RWPE2 (cell line): ENCODE measurements around the gene RPP14.

Experiments used
- ATAC-seq: fragments of 200-7000 bp; cut with Tn5 transposase; 3 replicates; pipeline ENCODE4 v1.9.1; 2021; ENCODE audit warnings: low read depth
- DNase-seq: peaks from one replicate; pipeline ENCODE4 v3.0.0-alpha.2; 2020; ENCODE audit warnings: low spot score
- H3K27ac ChIP-seq: fragments of 450-650 bp; 2 replicates; pipeline ENCODE4 v1.5.1; 2017; ENCODE audit warnings: mild to moderate bottlenecking; ENCODE audit not compliant: poor library complexity, severe bottlenecking
- H3K27me3 ChIP-seq: fragments of 250-450 bp; sonication (Bioruptor Pico); 2 replicates; pipeline ENCODE4 v1.5.1; 2021; ENCODE audit warnings: mild to moderate bottlenecking, moderate library complexity; ENCODE audit not compliant: insufficient read depth, poor library complexity, severe bottlenecking
- H3K36me3 ChIP-seq: fragments of 250-450 bp; sonication (Bioruptor Pico); 2 replicates; pipeline ENCODE4 v1.5.1; 2020; ENCODE audit warnings: low read depth, mild to moderate bottlenecking, moderate library complexity
- H3K4me1 ChIP-seq: fragments of 250-450 bp; sonication (Bioruptor Pico); 2 replicates; pipeline ENCODE4 v1.5.1; 2021; ENCODE audit warnings: mild to moderate bottlenecking, moderate library complexity; ENCODE audit not compliant: insufficient read depth, poor library complexity, severe bottlenecking
- H3K4me3 ChIP-seq: fragments of 250-450 bp; sonication (Bioruptor Pico); 2 replicates; pipeline ENCODE4 v1.5.1; 2021; ENCODE audit warnings: mild to moderate bottlenecking, moderate library complexity; ENCODE audit not compliant: severe bottlenecking
- H3K9me3 ChIP-seq: fragments of 250-450 bp; sonication (Bioruptor Pico); 2 replicates; pipeline ENCODE4 v1.5.1; 2021; ENCODE audit warnings: mild to moderate bottlenecking, moderate library complexity; ENCODE audit not compliant: severe bottlenecking
- CTCF ChIP-seq: fragments of 450-650 bp; IDR thresholded peaks from one replicate; pipeline ENCODE4 v1.5.1; 2017; ENCODE audit warnings: mild to moderate bottlenecking, moderate library complexity; ENCODE audit not compliant: poor library complexity, severe bottlenecking

RPP14 gene

GRCh38 chr3:58347984-58348383, 41.9 kb downstream of the RPP14 start:
- DNase-seq, result no peak
- no peak for ATAC-seq
- H3K9me3 ChIP-seq, result no peaks in the 10 kb centered on the region
- H3K27me3 ChIP-seq, result no peaks in the 10 kb centered on the region
- no peaks in the 10 kb centered on the region for H3K36me3 ChIP-seq
- H3K4me3 ChIP-seq, result no peak overlapping the region
- no peak for TF ChIP-seq CTCF
- H3K27ac ChIP-seq, result no peak overlapping the region
- H3K4me1 ChIP-seq, result no peaks in the 10 kb centered on the region

- no peak for ATAC-seq
- no peaks in the 10 kb centered on the region for H3K9me3 ChIP-seq
- H3K4me3 ChIP-seq, result no peak overlapping the region
Measured at GRCh38 chr3:58349792-58350626, 44.0 kb downstream of the RPP14 start.

GRCh38 chr3:58350627-58351013, 44.6 kb downstream of the RPP14 start:
- no peaks in the 10 kb centered on the region for H3K9me3 ChIP-seq
- H3K27me3 ChIP-seq, result no peaks in the 10 kb centered on the region
- TF ChIP-seq CTCF, result no peak
- no peaks in the 10 kb centered on the region for H3K36me3 ChIP-seq
- no peak overlapping the region for H3K27ac ChIP-seq
- ATAC-seq (no peak), DNase-seq (no peak)
- no peak overlapping the region for H3K4me3 ChIP-seq
- H3K4me1 ChIP-seq, result no peaks in the 10 kb centered on the region

More at GRCh38 chr3:58349792-58350626, 44.0 kb downstream of the RPP14 start:
- Histone ChIP-seq H3K27me3 (no peaks in the 10 kb centered on the region), H3K36me3 (no peaks in the 10 kb centered on the region), H3K27ac (no peak overlapping the region), H3K4me1 (no peaks in the 10 kb centered on the region)
- no peak for DNase-seq
- no peak for TF ChIP-seq CTCF

- H3K36me3 ChIP-seq, result no peaks in the 10 kb centered on the region
- H3K27ac ChIP-seq, result no peak overlapping the region
- ATAC-seq, result no peak
- DNase-seq, result no peak
- no peaks in the 10 kb centered on the region for H3K9me3 ChIP-seq
- no peaks in the 10 kb centered on the region for H3K4me1 ChIP-seq
- no peak overlapping the region for H3K4me3 ChIP-seq
- TF ChIP-seq CTCF, result no peak
- no peaks in the 10 kb centered on the region for H3K27me3 ChIP-seq
Measured at GRCh38 chr3:58351920-58352319, 45.9 kb downstream of the RPP14 start.

GRCh38 chr3:58352626-58353025, 46.6 kb downstream of the RPP14 start:
- Histone ChIP-seq H3K4me1 (no peaks in the 10 kb centered on the region), H3K27ac (no peak overlapping the region), H3K9me3 (no peaks in the 10 kb centered on the region), H3K27me3 (no peaks in the 10 kb centered on the region), H3K36me3 (no peaks in the 10 kb centered on the region), H3K4me3 (no peak overlapping the region)
- TF ChIP-seq CTCF, result no peak
- DNase-seq (no peak), ATAC-seq (no peak)
